Epithelial cell of esophagus (primary cell): ENCODE data around the gene GSK3A.
A peak's percentile ranks its signal among the peaks of the same experiment; 100 is the strongest.

Experiments
- DNase-seq: peaks from one replicate; pipeline ENCODE4 v3.0.0; 2010; ENCODE audit warnings: low read depth
- H3K4me3 ChIP-seq: 2 replicates; pipeline ENCODE4 v1.5.1; 2011; ENCODE audit warnings: mild to moderate bottlenecking, low read length, control low read depth
- TF ChIP-seq, protein P1 (sequence below): IDR thresholded peaks from 2 replicates; pipeline ENCODE4 v1.5.1; 2011; ENCODE audit warnings: low read depth, mild to moderate bottlenecking, low read length, control low read depth, inconsistent platforms; ENCODE audit not compliant: insufficient read depth; ENCODE audit errors: missing control alignments

Gene GSK3A

GRCh38 chr19:42280815-42281145 lies 38.4 kb upstream of the GSK3A start:
- peak overlapping the region; percentile 76 for H3K4me3 ChIP-seq
- no peak for DNase-seq
- TF ChIP-seq, protein P1, sequence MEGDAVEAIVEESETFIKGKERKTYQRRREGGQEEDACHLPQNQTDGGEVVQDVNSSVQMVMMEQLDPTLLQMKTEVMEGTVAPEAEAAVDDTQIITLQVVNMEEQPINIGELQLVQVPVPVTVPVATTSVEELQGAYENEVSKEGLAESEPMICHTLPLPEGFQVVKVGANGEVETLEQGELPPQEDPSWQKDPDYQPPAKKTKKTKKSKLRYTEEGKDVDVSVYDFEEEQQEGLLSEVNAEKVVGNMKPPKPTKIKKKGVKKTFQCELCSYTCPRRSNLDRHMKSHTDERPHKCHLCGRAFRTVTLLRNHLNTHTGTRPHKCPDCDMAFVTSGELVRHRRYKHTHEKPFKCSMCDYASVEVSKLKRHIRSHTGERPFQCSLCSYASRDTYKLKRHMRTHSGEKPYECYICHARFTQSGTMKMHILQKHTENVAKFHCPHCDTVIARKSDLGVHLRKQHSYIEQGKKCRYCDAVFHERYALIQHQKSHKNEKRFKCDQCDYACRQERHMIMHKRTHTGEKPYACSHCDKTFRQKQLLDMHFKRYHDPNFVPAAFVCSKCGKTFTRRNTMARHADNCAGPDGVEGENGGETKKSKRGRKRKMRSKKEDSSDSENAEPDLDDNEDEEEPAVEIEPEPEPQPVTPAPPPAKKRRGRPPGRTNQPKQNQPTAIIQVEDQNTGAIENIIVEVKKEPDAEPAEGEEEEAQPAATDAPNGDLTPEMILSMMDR: no peak

GRCh38 chr19:42279902-42280814 lies 37.8 kb upstream of the GSK3A start:
- peak; percentile 86 for DNase-seq
- TF ChIP-seq, protein P1: peak; percentile 63
- H3K4me3 ChIP-seq: peak overlapping the region; percentile 76

DNA sequence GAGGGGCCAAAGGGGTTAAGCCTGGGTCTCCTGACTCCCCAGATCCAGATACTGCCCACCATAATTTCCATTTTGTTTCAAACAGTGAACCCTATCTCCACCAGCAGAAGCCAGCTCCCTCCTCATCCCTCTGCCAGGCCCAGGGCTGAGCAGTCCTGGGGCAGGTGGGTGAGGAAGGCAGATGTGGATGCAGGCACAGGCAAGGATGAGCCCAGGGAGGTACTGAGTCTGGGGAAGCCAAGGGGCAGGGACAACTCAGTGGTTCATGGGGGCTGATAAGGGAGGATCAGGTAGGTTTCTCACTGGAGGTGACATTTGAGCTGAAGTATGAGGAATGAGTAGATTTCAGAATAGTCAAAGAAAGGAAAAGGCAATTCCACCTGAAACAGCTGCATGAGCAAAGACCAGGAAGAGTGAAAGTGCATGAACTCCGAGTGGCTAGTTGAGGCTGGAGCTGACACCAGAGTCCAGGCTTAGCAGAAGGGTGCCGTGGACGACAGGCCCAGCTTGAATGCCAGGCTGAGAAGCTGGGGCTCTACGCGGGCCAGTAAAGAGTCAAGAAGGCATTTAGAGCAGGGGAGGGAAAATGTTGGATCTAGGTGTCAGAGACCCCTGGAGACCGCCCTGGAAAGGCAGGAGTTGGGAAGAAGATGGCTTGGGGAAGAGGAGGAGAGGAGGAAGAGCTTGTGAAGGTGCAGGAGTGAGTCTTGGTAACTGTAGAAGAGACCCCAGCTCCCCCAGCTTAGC lies 36.9 kb upstream of the GSK3A start:
- no peak for DNase-seq
- TF ChIP-seq, protein P1: no peak
- H3K4me3 ChIP-seq: peak overlapping the region; percentile 76

DNA sequence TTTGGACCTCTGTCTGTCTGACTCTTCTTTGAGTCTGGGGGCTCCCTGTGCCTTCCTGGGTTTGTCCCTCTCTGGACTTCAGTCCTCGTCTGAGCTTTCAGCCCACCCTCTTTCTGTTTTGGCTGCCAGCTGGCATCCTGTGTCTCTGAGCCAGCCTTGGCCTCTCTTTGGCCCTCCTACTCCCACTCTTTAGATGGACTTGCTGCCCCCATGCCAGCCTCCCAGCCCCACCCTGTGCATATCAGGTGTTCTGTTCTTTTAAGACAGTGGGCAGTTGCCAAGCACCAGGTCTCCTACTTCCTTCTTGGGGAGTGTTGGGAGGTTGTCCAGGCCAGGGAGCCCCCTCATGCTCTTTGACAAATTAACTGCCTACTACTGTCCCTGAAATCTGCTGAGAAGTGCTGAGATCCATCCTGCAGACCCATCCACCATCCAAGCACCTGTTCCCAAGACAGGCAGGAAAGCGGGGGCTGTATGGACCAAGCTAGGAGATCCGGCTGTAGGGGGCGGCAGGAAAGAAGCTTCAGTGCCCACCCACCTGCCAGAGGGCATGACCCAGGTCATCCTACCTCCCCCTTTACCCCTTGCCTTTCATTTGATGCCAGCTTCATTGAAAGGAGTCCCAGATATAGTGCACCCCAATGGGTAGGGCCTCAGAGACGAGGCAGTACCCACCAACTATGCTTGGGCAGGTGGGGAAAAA lies 36.2 kb upstream of the GSK3A start:
- no peak for DNase-seq
- TF ChIP-seq, protein P1: no peak
- H3K4me3 ChIP-seq: peak overlapping the region; percentile 76

GRCh38 chr19:42277821-42278451 lies 35.5 kb upstream of the GSK3A start:
- peak overlapping the region; percentile 76 for H3K4me3 ChIP-seq
- TF ChIP-seq, protein P1: no peak
- DNase-seq: peak; percentile 80

- TF ChIP-seq, protein P1: no peak
- DNase-seq: peak; percentile 73
- no peak overlapping the region for H3K4me3 ChIP-seq
Measured at GRCh38 chr19:42276821-42277220, 34.4 kb upstream of the GSK3A start.
